SK-N-MC (cell line): ENCODE results near the gene KCNQ1.

Experiments used
- EZH2 ChIP-seq: fragments of 200-600 bp; sonication (generic); IDR thresholded peaks from one replicate; pipeline ENCODE4 v1.6.1; 2017; ENCODE audit warnings: antibody characterized with exemption
- POLR2AphosphoS5 ChIP-seq: IDR thresholded peaks from 2 replicates; pipeline ENCODE4 v1.6.1; 2012; ENCODE audit warnings: mild to moderate bottlenecking, low read depth, low read length, borderline replicate concordance

GRCh38 chr11:2481253-2481652, 36.4 kb downstream of the KCNQ1 start:
- no peak for TF ChIP-seq POLR2AphosphoS5
- TF ChIP-seq EZH2 = no peak
